ENCODE measurements around the gene RAB11FIP3. TPM values are rescaled to one million over a fixed set of nuclear protein-coding genes. Genes with fewer than 3 reads are reported as not detected.
"Not testable (repeated sequence)": the region's sequence is repeated elsewhere in the genome, so short reads cannot be mapped to it uniquely, and the experiment has no call there.

The RAB11FIP3 gene, protein sequence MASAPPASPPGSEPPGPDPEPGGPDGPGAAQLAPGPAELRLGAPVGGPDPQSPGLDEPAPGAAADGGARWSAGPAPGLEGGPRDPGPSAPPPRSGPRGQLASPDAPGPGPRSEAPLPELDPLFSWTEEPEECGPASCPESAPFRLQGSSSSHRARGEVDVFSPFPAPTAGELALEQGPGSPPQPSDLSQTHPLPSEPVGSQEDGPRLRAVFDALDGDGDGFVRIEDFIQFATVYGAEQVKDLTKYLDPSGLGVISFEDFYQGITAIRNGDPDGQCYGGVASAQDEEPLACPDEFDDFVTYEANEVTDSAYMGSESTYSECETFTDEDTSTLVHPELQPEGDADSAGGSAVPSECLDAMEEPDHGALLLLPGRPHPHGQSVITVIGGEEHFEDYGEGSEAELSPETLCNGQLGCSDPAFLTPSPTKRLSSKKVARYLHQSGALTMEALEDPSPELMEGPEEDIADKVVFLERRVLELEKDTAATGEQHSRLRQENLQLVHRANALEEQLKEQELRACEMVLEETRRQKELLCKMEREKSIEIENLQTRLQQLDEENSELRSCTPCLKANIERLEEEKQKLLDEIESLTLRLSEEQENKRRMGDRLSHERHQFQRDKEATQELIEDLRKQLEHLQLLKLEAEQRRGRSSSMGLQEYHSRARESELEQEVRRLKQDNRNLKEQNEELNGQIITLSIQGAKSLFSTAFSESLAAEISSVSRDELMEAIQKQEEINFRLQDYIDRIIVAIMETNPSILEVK
- 100 to 1,000 TPM in 2 of 4 donors, 10 to 100 TPM in 2; 72.9 to 144 (median 109) TPM for polyA plus RNA-seq (ENCODE audit: insufficient read length in 4 of 4)

GRCh38 chr16:425082-425718, at the start of gene RAB11FIP3:
Gene RAB11FIP3 (plus strand): TSS chr16:425649. CDS start chr16:426007, 358 bp downstream.
- DNase-seq (ENCODE audit: low read depth in 4 of 4, low spot score in 2 of 4), result peak; percentile 56 to 74 (median 64)

DNA sequence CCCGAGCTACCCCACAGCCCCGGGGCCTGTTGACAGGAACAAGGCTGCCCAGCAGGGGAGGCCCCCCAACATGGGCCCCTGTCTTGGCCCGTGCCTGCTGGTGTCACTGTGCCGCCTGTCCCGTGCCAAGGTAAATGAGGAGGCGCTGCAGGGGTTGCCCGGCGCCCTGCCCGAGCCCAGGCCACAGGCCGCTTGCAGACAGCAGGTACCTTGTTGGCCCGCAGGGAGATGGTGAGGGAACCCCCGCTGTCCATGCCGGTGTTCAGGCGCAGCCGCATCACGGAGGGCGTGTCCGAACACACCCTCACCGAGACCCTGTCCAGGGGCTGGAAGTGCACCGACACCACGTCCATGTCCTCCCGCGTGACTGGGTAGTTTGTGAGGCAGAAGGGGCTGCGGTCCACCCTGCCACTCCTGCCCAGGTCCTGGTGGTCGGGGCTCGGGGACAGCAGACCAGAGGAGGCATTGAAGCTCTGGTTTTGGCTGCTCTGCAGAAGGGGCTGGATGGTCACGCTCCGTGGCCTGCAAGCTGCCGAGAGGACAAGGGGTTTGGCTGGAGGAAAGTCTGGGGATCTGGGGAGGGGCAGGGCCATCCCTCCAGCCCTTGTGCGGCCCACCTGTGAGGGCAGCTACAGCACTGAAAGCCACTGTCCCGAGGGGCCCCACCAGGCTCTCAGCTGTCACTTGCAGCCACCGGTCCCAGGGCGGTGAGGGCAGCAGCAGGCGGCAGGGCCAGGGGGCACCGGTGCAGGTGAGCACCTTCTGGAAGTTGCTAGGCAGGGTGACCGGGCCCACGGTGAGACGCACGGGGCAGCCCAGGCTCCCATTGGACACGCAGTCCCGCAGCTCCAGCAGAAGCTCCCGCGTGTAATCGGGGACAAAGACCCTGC, 49.3 kb upstream of the RAB11FIP3 start:
- DNase-seq (ENCODE audit: low read depth in 4 of 4, low spot score in 2 of 4), result no peak

DNA sequence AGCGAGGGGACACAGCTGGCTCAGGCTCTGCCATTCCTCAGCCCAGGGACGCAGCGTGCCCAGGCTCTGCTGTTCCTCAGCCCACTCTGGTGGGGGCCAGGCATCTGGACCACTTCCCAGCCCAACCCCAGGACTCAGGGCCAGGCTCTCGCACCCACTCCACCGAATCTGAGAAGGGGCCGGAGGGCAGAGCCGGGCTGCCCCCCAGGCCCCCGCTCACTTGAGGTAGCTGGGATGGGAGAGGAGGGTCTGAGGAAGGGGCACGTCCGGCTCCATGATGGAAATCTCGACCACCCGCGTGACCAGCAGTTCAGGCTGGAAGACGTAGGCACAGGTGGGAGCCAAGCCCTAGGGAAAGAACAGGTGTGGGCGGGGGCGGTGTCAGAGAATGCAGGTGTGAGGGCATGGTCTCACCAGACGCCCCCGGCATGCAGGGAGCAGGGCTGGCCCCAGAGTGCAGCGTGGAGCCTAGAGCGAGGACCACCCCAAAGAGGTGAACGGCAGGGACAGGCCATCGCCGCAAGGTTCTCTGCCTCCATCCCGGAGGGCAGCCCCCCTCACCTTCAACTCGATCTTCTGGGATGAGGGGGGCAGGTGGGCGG, 48.5 kb upstream of the RAB11FIP3 start:
- DNase-seq (ENCODE audit: low read depth in 4 of 4, low spot score in 2 of 4), result no peak

DNA sequence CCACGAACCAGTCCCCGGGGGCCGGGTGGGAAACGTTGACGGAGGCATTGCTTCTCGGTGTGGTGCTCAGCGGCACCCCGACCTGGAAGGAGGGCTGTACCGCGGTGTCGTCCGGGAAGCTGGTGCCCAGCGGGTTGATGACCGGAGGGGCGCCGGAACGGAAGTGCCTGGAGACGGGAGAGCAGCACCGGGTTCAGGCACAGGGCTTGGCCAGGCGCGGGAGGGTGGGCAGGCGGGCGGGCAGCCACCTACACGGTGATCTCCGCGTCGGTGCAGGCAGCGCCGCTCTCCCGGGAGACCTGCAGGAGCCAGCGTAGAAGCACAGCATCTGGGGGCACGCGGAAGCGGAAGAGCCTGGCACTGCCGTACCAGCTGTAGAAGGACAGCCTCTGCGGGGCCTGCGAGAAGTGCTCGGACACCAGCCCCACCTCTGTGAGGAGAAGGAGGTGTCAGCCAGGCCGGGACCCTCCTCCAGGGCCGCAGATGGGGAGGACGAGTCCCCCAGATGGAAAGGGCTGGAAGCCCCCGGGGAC, 48.0 kb upstream of the RAB11FIP3 start:
- no peak for DNase-seq (ENCODE audit: low read depth in 4 of 4, low spot score in 2 of 4)

- not testable (repeated sequence) for DNase-seq (ENCODE audit: low read depth in 4 of 4, low spot score in 2 of 4)
These were observed 47.2 kb upstream of the RAB11FIP3 start for GRCh38 chr16:378113-378820.

DNA sequence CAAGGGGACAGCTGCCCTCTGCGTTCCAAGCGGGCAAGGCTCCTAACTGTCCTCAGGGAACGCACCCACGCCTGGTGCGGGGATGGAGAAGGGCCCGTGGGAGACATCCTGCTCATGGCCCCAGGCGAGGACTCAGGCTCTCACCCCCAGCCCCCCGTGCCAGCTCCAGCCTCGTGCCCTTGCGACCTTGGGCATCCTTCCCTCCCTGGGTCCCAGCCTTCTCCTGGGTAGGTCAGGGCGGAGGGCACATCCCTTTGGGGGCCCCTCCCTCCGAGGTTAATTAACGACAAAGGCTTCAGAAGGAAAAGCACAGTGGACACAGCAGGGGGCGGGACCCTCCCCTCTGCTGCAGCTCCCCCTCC, 46.6 kb upstream of the RAB11FIP3 start:
- no peak for DNase-seq (ENCODE audit: low read depth in 4 of 4, low spot score in 2 of 4)

DNA sequence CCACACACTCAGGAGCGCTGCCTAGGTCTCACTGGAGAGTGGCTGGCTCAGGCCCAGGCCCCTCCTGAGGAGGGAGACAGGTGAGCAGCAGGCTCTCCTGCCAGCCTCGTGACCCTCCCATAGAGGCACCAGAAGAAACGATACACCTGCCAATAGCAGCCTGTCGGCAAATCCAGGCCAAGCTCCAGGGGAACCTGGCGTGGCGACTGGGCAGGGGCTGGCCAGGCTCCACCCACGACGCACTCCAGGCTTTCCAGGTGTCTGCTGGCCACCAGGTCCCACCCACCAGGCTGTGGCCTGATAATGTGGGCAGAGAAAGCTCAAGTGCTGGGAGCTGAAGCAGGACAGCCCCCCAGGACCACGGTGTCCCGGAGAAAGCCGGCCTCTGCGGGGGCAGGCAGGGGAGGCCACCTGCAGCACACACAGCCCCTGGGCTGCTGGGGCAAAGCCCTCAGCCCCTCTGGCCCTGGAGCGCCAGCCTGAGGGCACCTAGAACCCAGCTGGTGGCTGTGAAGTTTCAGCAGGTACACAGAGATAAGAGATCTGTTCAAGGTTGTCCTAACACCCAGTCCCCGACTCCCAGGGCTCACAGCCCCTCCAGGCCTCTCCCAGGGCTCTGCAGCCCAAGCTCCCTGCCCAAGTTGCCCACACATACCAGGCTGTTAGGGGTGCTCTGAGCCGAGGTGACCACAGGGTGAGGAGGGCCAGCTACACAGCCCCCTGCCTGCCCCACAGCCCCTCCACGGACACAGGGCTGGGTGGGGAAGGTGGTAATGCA, 46.1 kb upstream of the RAB11FIP3 start:
- no peak for DNase-seq (ENCODE audit: low read depth in 4 of 4, low spot score in 2 of 4)

DNA sequence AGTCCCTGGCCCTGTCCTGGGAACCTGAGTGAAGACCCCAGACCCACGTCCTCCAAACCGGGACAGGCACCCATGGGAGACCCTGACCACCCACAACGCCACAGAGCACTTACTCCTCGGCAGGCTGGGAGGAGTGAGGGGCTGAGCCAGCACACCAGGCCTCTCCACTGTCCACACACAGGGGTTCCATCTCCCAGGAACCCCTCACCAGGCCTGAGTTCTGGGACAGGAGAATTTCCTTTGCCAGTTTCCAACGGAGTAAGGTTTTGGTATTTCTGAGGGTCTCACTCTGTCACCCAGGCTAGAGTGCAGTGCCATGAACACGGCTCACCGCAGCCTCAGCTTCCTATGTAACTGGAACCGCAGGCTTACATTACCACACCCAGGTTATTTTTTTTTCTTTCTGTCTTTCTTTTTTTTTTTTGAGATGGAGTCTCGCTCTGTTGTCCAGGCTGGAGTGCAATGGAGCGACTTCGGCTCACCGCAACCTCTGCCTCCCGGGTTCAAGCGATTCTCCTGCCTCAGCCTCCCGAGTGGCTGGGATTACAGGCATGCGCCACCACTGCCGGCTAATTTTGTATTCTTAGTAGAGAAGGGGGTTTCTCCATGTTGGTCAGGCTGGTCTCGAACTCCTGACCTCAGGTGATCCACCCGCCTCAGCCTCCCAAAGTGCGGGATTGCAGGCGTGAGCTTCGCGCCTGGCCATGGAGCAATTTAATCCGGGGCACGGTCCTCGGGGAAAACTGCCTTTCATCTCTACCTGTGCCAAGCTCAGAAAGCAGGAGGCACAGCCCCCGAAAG, 45.3 kb upstream of the RAB11FIP3 start:
- DNase-seq (ENCODE audit: low read depth in 4 of 4, low spot score in 2 of 4), result no peak

- no peak for DNase-seq (ENCODE audit: low read depth in 4 of 4, low spot score in 2 of 4)
These were observed 44.8 kb upstream of the RAB11FIP3 start for GRCh38 chr16:380762-381011.

GRCh38 chr16:381012-381788, 44.2 kb upstream of the RAB11FIP3 start:
- DNase-seq (ENCODE audit: low read depth in 4 of 4, low spot score in 2 of 4), result no peak

GRCh38 chr16:381789-382717, 43.4 kb upstream of the RAB11FIP3 start, which contains the start of gene PGAP6:
Gene PGAP6 (minus strand): TSS chr16:381978. CDS start chr16:381821, 157 bp downstream.
- no peak for DNase-seq (ENCODE audit: low read depth in 4 of 4, low spot score in 2 of 4)

DNA sequence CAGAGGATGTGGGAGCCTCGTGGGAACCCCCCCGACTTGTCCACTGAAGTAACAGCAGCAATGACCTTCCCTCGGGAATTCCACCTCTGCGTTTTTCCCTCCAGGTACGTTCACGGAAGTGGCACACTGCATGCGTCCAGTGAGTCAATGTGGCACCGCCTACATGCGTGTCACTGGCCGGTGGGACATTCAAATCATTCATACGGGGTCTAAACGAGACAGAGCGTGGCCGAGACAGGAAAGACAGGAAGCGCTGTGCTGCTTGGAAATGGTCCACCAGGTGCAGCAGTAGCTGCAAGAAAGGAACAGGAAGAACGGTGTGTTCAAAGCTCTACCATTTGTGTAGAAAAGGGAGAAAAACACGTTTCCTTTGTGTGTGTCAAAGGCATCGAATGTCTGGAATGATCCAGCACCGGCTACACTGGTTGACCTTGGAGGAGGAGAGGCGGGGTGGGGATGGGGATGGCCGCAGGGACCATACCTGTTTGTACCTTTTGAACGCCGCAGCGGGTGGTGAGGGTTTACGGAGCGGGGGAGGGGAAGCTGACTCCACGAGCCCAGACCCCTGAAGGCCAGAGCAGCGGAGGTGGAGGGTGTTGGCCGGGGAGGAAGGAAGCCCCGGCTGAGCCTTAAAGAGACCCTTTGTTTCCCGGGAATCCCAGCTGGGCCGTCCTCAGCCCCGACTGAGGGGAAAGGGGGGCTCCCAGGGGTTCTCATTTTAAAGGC, 42.0 kb upstream of the RAB11FIP3 start:
- no peak for DNase-seq (ENCODE audit: low read depth in 4 of 4, low spot score in 2 of 4)

GRCh38 chr16:386641-387156, 38.8 kb upstream of the RAB11FIP3 start:
- DNase-seq (ENCODE audit: low read depth in 4 of 4, low spot score in 2 of 4), result no peak

DNA sequence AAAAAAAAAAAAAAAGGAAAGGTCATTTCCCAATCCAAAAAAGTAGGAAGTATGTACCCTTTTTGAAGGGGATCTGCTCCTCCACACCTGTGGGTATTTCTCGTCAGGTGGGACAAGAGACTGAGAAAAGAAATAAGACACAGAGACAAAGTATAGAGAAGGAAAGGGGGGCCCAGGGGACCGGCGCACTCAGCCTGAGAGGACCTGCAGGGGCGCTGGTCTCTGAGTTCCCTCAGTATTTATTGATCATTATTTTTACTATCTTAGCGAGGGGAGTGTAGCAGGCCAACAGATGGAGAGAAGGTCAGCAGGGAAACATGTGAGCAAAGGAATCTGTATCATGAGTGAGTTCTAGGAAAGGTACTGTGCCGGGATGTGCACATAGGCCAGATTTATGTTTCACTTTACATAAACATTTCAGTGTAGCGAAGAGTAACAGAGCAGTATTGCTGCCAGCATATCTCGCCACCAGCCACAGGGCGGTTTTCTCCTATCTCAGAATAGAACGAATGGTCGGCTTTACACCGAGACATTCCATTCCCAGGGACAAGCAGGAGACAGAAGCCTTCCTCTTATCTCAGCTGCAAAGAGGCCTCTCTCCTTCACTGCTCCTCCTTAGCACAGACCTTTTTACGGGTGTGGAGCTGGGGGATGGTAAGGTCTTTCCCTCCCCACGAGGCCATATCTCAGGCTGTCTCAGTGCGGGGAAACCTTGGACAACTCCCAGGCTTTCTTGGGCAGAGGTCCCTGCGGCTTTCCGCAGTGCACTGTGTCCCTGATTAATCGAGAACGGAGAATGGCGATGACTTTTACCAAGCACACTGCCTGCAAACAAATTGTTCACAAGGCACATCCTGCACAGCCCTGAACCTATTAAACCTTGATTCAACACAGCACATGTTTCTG, 37.4 kb upstream of the RAB11FIP3 start:
- not testable (repeated sequence) for DNase-seq (ENCODE audit: low read depth in 4 of 4, low spot score in 2 of 4)

Data from left renal cortex interstitium (tissue), 4 donors.